ENCODE measurements around the gene RPP25. TPM values are rescaled to one million over a fixed set of nuclear protein-coding genes. Genes with fewer than 3 reads are reported as not detected.

Gene RPP25
- total and polyA plus RNA-seq, 2 donors (not counting 1 experiment from before 2014, with no cell fraction given), result 0.92 to 3.1 TPM

- POLR2A ChIA-PET, result interaction anchor here (0.5 to 1.5 kb wide), 7 partner anchors 19 to 553 kb away, joined by 3 to 7 read pairs (median 4); partner anchors contain the start of genes RPP25 and ULK3
- H3K79me2 ChIP-seq (ENCODE audit: control insufficient read depth, insufficient read depth, low read length), result peaks cover 50% of the 10 kb centered on the region
- WGBS (ENCODE audit: insufficient coverage), result under 1% methylated on average over 78 of the region's 85 CpGs
Observed at GRCh38 chr15:74937590-74938371, 18.8 kb downstream of the RPP25 start, which contains the start of gene COX5A. Gene COX5A (minus strand): TSS chr15:74938073. CDS start chr15:74938014, 59 bp downstream.

More at GRCh38 chr15:74937590-74938371, 18.8 kb downstream of the RPP25 start, which contains the start of gene COX5A:
- Histone ChIP-seq H3K36me3 (replicated peaks in 1 of 2; ENCODE audit: control extremely low read depth in 1 of 2, control insufficient read depth in 1 of 2, extremely low read depth in 1 of 2, insufficient read depth in 2 of 2, low read length in 1 of 2) (peaks cover 0 to 5% of the 10 kb centered on the region in 2 experiments), H3K9ac (ENCODE audit: low read length) (peak within 1 kb of the TSS; percentile 91), H3K9me3 (ENCODE audit: control extremely low read depth in 1 of 3, control insufficient read depth in 2 of 3, insufficient read depth in 1 of 3, low read length in 2 of 3) (no peaks in the 10 kb centered on the region), H2AFZ (ENCODE audit: insufficient read depth, low read depth, low read length, poor library complexity, severe bottlenecking) (peak within 1 kb of the TSS; percentile 98), H3K4me2 (replicated peaks; ENCODE audit: low read depth, low read length, poor library complexity, severe bottlenecking) (peak within 1 kb of the TSS; percentile 89), H4K20me1 (ENCODE audit: control insufficient read depth, insufficient read depth, low read length, poor library complexity, severe bottlenecking) (peaks cover 26% of the 10 kb centered on the region), H3K27me3 (replicated peaks in 1 of 4; ENCODE audit: control extremely low read depth in 1 of 4, control insufficient read depth in 3 of 4, insufficient read depth in 4 of 4, low read length in 3 of 4) (no peaks in the 10 kb centered on the region), H3K4me1 (ENCODE audit: control insufficient read depth in 2 of 2, insufficient read depth in 2 of 2, low read length in 2 of 2) (peaks cover 9 to 13% of the 10 kb centered on the region in 2 donors), H3K27ac (ENCODE audit: low read length in 2 of 2) (peak within 1 kb of the TSS; percentile 67 to 89), H3K4me3 (ENCODE audit: control extremely low read depth in 1 of 5, extremely low read depth in 1 of 5, insufficient read depth in 1 of 5, low read depth in 2 of 5, low read length in 4 of 5) (peak within 1 kb of the TSS; percentile 81 to 92 (median 85))
- Mint-ChIP-seq H3K4me1 (peaks cover 24% of the 10 kb centered on the region), H3K27ac (peak within 1 kb of the TSS; percentile 95), H3K9me3 (ENCODE audit: insufficient read depth) (no peaks in the 10 kb centered on the region), H3K4me3 (peak within 1 kb of the TSS; percentile 97), H3K27me3 (no peaks in the 10 kb centered on the region)
- CTCF ChIA-PET, result interaction anchor here (0.7 to 1.6 kb wide), 9 partner anchors 11 to 688 kb away, joined by 3 to 12 read pairs (median 4); partner anchors contain the start of genes FAM219B and SNUPN
- DNase-seq, result peak; percentile 97
- TF ChIP-seq, protein P1, sequence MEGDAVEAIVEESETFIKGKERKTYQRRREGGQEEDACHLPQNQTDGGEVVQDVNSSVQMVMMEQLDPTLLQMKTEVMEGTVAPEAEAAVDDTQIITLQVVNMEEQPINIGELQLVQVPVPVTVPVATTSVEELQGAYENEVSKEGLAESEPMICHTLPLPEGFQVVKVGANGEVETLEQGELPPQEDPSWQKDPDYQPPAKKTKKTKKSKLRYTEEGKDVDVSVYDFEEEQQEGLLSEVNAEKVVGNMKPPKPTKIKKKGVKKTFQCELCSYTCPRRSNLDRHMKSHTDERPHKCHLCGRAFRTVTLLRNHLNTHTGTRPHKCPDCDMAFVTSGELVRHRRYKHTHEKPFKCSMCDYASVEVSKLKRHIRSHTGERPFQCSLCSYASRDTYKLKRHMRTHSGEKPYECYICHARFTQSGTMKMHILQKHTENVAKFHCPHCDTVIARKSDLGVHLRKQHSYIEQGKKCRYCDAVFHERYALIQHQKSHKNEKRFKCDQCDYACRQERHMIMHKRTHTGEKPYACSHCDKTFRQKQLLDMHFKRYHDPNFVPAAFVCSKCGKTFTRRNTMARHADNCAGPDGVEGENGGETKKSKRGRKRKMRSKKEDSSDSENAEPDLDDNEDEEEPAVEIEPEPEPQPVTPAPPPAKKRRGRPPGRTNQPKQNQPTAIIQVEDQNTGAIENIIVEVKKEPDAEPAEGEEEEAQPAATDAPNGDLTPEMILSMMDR (IDR thresholded peaks at IDR 0.05), result no peak
- no peak for TF ChIP-seq EZH2 (IDR thresholded peaks at IDR 0.05; ENCODE audit: borderline replicate concordance, insufficient read depth, low read depth, low read length, poor library complexity, severe bottlenecking)
- intact Hi-C loops (cut with micrococcal nuclease), result loop anchor here (1.0 to 5.0 kb wide), 11 partner anchors 19 to 690 kb away; partner anchors contain the start of genes C15orf39, CLK3, FAM219B and MAN2C1
- ATAC-seq (ENCODE audit: low read depth), result peak; percentile 95
